Measurements from ENCODE around the gene THSD8.
A peak's percentile ranks its signal among the peaks of the same experiment; 100 is the strongest.

THSD8 gene

DNA sequence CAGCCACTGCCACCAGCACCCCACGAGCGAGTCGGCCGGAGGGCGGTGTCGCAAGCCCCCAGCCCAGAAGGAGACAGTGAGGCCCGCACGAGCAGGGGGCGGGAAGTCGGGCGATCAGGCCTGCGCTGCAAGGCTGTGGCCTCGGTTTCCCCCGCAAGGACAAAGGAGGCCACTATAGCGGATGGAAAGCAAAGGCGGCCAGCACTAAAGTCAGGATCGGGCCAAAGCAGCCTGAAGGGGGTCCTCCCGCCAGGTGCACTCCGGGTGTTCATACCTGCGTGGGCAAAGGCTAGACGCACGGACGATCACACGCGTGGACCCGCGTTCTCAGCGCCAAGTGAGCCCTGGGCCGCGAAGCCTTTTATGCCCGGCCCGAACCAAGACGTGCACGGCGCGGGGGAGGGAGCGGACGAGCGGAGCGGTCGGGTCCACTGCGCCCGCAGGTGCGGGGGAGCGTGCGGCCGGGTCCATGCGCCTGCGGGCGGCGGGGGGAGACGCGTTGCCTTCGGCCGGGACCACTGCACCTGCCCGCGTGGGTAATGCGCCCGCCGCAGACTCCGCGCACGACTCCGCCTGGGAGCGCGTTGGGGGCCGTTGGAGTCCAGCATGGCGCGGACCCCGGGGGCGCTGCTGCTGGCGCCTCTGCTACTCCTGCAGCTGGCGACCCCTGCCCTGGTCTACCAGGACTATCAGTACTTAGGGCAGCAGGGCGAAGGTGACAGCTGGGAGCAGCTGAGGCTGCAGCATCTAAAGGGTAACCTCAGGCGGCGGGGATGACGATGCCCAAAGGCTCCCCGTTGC is at the start of gene THSD8, which contains the start of gene PRDX2:
THSD8 (plus strand) TSS at position 604 of the 801 bp plus-strand sequence; CDS start at position 607, 3 bp downstream.
PRDX2 (minus strand) TSS at position 335 of the 801 bp plus-strand sequence. CDS start 539 bp downstream, outside the sequence.
- no peak for DNase-seq (ENCODE audit: low read depth in 2 of 2)

DNA sequence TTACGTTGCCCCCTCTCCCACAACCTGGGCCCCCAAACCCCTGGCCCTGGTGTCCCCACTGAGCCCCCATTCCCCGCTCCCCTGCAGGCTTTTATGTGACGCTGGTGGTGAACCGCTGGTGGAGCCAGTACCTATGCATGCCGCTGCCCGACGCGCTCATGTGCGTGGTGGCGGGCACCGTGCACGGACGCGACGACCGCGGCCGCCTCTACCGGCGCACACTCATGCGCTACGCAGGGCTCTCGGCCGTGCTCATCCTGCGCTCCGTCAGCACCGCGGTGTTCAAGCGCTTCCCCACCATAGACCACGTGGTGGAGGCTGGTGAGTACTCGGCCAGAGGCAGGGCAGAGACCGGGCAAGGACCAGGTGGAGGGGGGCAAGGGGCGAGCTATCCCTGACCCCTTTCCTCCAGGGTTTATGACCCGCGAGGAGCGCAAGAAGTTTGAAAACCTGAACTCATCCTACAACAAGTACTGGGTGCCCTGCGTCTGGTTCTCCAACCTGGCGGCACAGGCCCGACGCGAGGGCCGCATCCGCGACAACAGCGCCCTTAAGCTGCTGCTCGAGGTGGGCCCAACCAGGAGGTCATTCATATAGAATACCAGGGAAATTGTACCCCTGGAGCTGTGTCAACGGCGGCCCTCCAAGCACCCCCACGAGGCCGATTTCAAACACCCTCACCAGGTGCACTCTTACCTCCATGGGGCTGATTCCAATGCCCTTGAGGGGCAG is 47.2 kb upstream of the THSD8 start:
- no peak for DNase-seq (ENCODE audit: low read depth in 2 of 2)

DNA sequence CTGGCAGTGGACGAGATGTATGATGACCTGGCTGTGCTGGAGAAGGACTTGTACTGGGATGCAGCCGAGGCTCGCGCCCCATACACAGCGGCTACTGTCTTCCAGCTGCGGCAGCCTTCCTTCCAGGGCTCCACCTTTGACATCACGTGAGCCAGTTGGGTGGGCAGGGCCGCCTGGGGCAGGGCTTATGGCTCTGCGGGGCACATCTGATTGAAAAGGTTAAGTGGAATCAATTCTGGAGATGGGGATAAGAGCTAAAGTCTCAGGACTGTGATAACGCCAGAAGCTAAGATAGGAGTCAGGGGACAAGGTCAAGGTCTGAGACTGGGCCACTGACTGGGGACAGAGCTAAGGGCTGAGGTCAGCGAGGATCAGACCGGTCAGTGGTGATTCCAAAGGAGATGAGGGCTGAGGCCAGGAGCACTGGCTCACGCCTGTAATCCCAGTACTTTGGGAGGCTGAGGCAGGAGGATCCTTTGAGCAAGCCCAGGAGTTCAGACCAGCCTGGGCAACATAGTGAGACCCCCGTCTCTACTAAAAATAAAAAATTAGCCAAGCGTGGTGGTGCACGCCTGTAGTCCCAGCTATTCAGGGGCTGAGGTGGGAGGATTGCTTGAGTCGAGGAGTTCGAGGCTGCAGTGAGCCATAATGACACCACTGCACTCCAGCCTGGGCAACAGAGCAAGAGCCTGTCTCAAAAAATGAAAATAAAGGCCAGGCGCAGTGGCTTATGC is 45.6 kb upstream of the THSD8 start:
- DNase-seq (ENCODE audit: low read depth in 2 of 2) = no peak

DNA sequence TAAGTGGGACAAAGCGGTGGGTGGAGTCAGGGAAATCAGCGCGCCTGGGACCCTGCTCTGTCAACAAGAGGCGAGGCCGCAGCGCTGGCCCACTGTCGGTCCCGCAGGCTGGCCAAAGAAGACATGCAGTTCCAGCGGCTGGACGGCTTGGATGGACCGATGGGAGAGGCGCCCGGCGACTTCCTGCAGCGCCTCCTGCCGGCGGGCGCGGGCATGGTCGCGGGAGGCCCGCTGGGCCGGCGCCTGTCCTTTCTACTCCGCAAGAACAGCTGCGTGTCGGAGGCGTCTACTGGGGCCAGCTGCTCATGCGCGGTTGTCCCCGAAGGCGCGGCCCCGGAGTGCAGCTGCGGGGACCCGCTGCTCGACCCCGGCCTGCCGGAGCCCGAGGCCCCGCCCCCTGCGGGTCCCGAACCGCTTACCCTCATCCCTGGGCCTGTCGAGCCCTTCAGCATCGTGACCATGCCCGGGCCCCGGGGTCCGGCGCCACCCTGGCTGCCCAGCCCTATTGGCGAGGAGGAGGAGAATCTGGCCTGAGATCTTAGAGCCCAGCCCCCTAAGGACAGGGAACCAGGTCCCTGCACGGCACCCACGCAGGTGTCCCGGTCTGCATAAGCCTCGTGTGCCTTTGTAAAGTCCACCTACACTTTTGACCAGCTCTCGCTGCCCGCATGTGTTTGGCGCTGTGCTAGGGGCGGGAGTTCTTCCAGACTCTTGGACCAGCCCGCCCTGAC is 44.2 kb upstream of the THSD8 start:
- DNase-seq (ENCODE audit: low read depth in 2 of 2) = peak in 1 of 2 donors; percentile 40

DNA sequence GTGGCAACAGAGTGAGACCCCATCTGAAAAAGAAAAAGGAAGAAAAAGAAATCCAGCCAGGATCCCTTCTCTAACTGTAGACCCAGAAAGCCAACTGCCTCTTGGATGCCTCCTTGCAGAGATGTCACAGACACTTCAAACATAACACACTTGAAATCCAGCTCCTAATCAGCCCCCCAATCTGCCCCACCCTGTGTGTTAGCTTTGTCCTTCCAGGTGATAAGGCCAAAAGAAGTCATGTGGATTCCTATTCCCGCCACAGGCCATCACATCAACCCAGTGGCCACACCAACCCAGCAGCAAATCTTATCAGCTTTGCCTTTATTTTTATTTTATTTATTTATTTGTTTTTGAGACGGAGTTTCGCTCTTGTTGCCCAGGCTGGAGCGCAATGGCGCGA is 42.2 kb upstream of the THSD8 start:
- no peak for DNase-seq (ENCODE audit: low read depth in 2 of 2)

DNA sequence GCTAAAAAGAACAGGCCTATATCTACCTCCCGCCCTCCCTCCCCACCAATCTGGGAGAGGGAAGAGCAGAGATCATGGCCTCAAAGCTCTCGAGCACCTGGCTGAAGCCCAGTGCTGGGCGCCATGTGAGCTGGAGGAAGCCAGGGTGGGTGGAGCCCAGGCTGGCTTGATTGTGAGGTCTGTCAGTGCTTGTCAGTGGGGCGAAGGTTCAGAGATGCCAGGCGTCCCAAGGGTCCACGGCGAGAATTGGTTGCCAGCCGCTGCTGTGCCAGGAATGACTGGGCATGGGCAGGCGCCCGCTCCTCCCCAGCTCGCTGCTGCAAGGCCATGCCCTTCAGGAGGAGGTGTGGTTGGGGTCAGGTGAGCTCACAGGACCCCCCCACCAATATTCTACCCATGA is 38.8 kb upstream of the THSD8 start:
- no peak for DNase-seq (ENCODE audit: low read depth in 2 of 2)

DNA sequence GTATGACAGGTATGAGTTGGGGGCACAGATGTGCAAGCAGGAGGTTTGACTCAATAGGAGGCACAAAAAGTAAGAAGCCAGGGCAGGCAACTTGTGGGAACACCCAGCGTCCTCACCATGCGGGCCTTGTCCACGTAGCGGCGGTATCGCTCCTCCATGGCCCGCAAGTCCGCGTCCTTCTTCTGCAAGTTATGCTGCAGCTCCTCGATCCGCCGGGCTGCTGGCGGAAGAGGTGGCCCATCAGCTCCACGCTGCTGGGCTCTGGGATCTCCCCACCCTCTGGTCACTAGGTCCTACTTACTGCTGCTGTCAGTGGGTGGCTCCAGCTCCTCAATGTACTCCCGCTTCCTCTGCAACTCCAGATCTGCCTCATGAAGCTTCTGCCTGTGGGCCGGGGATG is 37.2 kb upstream of the THSD8 start:
- DNase-seq (ENCODE audit: low read depth in 2 of 2) = no peak

DNA sequence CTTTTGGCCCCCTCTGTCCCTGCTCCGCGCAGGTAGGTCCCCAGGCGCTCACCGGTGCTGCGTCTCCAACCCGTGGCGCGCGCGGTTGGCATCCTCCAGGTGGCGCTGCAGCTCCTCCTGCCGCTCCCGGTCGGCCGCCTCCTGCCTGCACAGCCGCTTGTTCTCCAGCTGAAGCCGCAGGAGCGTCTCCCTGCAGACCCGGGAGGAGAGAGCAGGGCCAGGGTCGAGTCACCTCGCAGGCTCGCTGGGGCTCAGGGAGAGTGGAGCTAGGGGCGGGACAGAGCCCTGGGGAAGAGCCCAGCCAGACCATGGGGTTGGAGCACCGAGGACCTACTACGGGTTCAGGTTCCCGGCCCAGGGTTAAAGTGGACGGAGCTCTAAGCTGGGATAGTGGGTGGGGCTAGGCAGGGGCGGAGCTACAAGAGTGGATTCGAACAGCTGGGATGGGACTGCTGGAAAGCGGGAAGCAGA is 35.8 kb upstream of the THSD8 start:
- peak in 1 of 2 donors; percentile 70 for DNase-seq (ENCODE audit: low read depth in 2 of 2)

DNA sequence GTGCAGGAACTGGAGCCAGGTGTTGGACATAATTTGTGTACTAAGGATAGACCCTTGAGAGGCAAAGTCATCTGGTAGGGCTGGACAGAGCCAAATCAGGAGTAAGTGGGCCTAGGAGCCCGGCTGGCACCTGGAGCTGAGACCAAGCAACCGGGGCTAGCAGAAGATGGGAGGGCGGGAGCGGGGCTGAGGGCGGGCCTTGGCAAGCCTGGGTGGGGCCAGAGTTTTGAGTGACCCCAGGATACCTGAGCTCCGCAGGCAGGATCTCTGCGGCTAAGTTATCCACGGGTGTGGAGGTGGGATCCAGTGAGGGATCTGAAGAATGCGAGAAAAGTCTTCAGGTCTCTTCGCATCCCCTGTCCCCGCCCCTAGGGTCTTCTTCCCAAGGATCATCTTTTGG is 34.7 kb upstream of the THSD8 start:
- no peak for DNase-seq (ENCODE audit: low read depth in 2 of 2)

DNA sequence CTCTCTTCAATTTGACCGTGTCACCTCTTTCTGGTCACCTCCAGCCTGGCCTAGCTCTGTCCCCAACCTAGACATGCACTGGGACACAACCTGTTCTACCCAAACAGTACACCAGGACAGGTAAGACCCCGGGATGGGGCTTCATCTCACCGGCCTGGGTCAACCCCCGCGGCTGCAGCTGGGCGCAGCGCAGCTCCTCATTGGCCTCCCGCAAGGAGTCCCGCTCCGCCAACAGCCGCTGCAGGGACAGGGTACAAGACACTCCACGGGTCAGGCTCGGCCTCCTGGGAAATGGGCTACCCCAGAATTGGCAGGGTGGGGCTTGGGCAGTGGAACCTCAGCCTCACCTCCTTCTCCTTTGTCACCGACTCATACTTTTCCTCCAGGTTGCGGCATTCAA is 34.2 kb upstream of the THSD8 start:
- no peak for DNase-seq (ENCODE audit: low read depth in 2 of 2)

DNA sequence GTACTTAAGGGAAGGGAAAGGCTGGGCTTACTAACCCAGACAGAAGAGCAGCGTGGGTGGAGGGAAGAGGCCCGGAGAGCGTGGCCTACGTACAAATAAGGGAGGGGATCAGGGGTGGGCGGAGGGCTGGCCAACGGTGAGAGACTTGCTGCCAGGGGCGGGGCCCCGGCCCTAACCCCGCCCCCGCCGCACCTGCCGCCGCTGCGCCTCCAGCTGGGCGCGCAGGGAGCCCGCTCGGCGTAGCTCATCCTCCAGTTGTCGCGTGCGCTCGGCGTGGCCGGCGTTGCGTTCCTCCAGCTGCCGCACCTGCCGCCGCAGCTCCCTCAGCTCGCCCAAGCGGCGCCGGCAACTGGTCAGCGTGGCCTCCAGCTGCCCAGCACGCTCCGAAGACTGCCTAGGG is 32.2 kb upstream of the THSD8 start:
- DNase-seq (ENCODE audit: low read depth in 2 of 2) = peak in 1 of 2 donors; percentile 62

DNA sequence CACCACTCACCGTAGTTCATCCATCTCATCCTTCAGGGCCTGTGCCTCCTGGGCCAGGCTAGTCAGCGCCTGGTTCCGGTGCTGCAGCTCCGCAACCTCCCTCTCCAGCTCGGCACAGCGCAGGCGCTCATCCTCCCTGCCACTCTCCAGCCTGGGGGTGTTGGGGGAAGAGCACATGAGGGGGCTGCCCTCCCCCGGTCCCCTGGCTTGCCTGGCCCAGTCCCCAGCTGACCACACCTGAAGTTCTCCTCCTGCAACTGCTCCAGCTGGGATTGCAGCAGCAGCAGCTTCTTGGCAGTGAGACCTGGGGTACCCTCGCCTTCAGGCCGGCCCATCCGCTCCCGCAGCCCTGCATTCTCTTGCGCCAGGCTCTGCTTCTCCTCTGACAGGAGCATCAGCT is 30.9 kb upstream of the THSD8 start:
- DNase-seq (ENCODE audit: low read depth in 2 of 2) = no peak

DNA sequence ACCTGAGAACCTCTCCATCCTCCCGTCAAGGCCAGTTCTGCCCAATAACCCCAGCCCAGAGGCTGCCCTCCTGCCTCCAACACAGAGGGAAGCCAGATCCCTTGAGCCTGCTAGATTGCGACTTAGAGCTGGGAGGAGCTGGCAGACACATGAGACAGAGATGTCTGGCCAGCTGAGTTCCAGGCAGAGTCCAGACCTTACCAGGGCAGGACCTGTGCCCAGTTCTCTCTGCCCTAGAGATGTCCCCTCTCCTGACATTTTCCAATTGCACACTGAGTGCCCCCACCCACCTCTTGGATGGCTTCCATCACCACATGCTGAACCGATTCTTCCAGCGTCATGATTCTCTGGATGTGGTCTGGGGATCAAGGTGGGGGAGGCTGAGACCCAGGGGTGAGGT is 29.5 kb upstream of the THSD8 start:
- no peak for DNase-seq (ENCODE audit: low read depth in 2 of 2)

DNA sequence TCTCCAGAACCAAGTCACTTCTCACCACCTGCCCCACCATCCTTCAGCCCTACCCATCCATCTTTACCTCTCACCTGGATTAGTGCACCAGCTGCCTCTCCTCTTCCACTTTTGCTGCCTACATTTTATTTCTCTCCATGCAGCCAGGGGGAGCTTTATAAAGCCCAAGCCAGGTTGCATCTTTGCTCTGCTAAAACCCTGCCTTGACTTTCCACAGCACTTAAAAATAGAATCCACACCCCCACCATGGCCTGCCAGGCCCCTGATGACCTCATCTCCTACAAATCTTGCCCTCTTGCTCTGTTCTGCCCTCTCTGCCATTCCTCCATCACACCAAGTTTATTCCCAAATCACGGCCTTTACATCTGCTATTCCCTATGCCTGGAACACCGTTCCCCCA is 28.3 kb upstream of the THSD8 start:
- DNase-seq (ENCODE audit: low read depth in 2 of 2) = no peak

DNA sequence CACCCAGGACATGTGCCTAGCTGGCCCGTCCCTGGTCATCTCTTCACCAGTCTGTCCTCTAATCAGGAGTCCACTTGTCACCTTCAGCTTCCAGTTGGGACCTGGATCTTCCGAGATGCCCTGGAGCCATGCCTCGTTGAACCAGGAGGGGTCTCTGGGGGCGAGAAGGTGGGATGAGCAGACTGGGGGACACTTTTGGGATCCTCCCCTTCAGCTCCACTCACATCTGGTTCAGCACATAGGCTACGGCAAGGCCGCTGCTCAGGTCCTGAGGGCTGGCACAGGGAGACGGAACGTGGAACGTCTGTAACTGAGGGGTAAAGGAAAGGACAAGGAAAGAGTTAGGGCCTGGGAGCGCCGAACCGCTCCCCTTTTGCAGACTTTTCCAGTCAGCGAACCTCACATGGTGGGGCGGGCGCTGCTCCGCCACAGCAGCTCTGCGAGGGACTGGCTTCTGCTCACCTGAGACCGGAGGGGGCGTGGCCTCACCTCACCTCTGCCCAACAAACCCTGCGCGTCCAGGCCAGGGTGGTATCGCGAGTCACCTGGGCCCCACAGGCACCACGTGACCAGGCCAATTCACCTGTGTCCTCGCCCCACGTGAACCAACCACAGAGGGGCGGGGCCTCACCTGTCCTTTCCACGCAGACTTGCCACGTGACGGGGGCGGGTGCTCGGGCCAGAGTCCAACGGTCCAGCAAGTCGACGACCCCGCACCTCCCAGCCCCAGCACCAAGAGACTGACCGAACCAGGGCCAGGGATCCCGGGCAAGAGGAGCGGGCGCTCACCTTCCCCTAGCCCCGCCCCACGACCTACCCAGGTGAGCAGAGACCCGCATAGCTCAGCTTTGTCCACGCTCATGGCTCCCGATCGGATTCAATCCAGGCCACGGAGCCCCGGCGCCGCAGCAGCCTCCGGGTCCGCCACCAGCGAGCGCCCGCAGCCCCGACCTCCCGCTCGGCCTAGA is 27.0 kb upstream of the THSD8 start, which contains the start of gene HOOK2:
HOOK2 (minus strand) TSS at position 965 of the 968 bp plus-strand sequence; CDS start at position 862, 103 bp downstream.
- DNase-seq (ENCODE audit: low read depth in 2 of 2) = no peak

DNA sequence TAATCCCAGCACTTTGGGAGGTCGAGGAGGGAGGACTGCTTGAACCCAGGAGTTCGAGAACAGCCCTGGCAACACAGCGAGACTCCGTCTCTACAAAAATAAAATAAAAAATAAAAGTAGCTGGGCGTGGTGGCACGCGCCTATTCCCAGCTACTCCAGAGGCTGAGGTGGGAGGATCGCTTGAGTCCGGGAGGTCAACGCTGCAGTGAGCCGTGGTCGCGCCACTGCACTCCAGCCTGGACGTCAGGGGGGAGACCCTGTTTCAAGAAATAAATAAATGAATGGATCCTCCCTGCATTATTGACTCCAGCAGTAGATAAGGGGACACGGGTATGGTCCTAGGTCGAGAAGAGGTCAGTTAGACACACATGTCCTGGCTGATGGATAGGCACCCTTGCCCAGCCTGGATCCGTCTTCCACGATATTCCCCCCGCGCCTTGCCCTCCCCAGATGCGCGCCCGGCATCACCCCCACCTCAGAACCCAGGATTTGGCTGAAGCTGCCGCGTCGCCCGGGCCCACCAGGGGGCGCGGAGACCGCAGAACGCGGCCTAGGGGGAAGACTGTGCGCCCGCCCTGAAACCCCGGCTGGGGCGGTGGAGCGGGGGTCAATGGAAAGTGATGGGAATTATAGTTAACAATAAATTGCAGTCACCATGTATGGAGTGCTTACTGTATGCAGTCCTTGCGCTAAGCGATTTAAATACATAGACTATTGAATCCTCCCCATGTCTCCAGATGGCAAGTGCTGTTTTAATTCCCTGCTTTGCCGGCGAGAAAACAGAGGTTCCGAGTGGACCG is 24.5 kb upstream of the THSD8 start:
- DNase-seq (ENCODE audit: low read depth in 2 of 2) = peak in 1 of 2 donors; percentile 75

DNA sequence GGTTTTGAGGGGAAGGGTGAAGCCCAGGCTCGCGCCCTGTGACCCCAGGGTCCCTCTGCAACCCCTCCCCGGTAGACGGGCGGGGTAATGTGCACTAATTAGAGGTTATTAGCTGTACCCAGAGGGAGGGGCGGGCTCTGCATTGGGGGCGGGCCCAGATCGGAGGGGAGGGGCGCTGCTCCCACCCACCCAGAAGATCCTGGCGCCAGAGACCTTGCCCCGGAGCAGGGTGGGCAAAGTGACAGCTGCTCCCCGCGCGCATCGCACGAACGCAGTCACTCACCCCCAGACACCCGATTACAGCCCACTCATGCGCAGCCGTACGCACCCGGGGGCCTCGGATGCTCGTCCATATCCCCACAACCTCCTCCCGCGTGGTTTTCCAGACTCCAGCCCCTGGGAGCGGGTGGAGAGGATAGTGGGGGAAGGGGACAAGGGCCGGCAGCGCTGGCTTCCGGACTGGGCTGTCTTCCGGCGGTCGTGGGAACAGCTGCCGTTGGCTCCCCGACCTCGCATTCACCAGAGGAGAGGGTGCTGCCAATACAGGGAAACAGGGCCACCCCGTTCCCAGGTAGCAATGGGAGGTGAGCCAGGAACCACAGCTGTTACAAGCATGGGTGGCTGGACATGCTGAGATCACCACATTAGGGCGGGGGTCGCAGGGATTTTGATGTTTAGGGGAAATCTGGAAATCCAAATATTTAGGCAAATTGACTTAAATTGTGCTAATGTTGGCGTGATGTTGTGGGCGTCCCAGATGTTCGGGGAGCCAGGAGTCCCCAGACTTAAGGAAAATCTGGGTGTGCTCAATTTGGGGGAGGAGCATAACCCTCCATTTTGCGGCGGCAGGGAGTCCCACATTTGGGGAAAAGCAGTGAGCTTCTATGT is 23.6 kb upstream of the THSD8 start:
- DNase-seq (ENCODE audit: low read depth in 2 of 2) = no peak

DNA sequence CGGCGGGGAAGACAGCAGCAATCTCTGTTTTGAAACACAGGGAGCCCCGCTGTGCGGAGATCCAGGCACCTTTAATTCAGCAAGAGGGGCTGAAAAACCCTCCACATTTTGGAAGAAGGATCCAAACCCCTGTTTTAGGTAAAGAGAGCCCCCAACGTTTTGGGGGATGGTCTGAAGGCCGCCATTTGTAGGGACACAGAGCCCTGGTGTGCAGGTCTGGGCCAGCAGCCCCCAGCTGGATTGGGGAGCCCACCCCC is 23.0 kb upstream of the THSD8 start:
- DNase-seq (ENCODE audit: low read depth in 2 of 2) = no peak
